HG03469 (cell line): Measurements from ENCODE around the gene COX6A1.

Experiments
- ATAC-seq: cut with Tn5 transposase; IDR thresholded peaks from one replicate; pipeline ENCODE4 v1.9.1; 2021; ENCODE audit warnings: mild to moderate bottlenecking, moderate library complexity, moderate number of reproducible peaks; ENCODE audit not compliant: unreplicated experiment

COX6A1 gene

DNA sequence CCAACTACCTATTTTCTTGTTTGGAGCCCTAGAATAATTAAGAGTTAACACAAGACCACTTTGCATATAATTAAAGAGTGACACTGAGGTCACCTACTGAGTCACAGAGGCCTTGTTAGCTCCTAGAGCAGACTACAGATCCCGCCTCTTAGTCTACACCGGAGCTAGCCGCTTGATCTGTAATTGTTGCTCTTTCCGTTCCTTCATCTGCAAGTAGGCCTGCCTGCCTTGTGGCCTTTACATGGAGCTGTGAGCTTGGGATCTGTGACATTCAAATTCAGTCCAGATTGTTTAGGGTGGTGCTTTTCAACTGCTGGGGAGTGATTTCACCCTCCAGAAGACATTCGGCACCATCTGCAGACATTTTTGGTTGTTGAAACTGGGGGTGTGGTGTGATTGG is 52.4 kb downstream of the COX6A1 start:
- no peak for ATAC-seq
